ENCODE measurements around the gene ADRA2C. TPM values are rescaled to one million over a fixed set of nuclear protein-coding genes. Genes with fewer than 3 reads are reported as not detected.

The ADRA2C gene
- total and polyA plus RNA-seq, 2 of the 13 experiments (the other 11 are each of a cell fraction or from before 2014, with no cell fraction given), result 15.4 to 69.7 TPM

- TF ChIP-seq ZNF512B (CRISPR knock-in tag; IDR thresholded peaks at IDR 0.05; ENCODE audit: borderline replicate concordance) (no peak), SPEN (CRISPR knock-in tag; IDR thresholded peaks at IDR 0.05; ENCODE audit: low read depth) (no peak), MIXL1 (CRISPR knock-in tag; IDR thresholded peaks at IDR 0.05) (no peak), ZNF629 (CRISPR knock-in tag; conservative IDR thresholded peaks at IDR 0.05) (peak; percentile 91), ZNF12 (CRISPR knock-in tag; IDR thresholded peaks at IDR 0.05) (no peak), ZNF609 (CRISPR knock-in tag; IDR thresholded peaks at IDR 0.05; ENCODE audit: borderline replicate concordance) (no peak), ZNF460 (CRISPR knock-in tag; IDR thresholded peaks at IDR 0.05; ENCODE audit: borderline replicate concordance) (no peak), SMAD3 (CRISPR knock-in tag; IDR thresholded peaks at IDR 0.05) (no peak), RELA (CRISPR knock-in tag; IDR thresholded peaks at IDR 0.05) (no peak), SOX5 (CRISPR knock-in tag; IDR thresholded peaks at IDR 0.05; ENCODE audit: borderline replicate concordance) (no peak), DDIT3 (CRISPR knock-in tag; IDR thresholded peaks at IDR 0.05) (no peak), ZNF577 (CRISPR knock-in tag; IDR thresholded peaks at IDR 0.05; ENCODE audit: borderline replicate concordance, low read depth) (no peak), CBX2 (IDR thresholded peaks at IDR 0.05; ENCODE audit: low read depth, low read length) (no peak), CBX2 (CRISPR knock-in tag; IDR thresholded peaks at IDR 0.05; ENCODE audit: low read depth) (0 out of 2 replicates have a peak, but pooled peaks have one; percentile 43), ZNF530 (CRISPR knock-in tag; IDR thresholded peaks at IDR 0.05; ENCODE audit: low read depth) (no peak), ZNF775 (CRISPR knock-in tag; IDR thresholded peaks at IDR 0.05; ENCODE audit: borderline replicate concordance) (no peak), ZBTB43 (CRISPR knock-in tag; conservative IDR thresholded peaks at IDR 0.05) (no peak), SMYD3 (CRISPR knock-in tag; IDR thresholded peaks at IDR 0.05) (no peak), ZBTB20 (CRISPR knock-in tag; IDR thresholded peaks at IDR 0.05; ENCODE audit: borderline replicate concordance, low read depth) (no peak), PCBP2 (optimal IDR thresholded peaks at IDR 0.05; ENCODE audit: low read depth, low read length, poor library complexity, severe bottlenecking) (no peak), KMT2B (CRISPR knock-in tag; IDR thresholded peaks at IDR 0.05) (no peak)
These were observed 16.1 kb downstream of the ADRA2C start (continued) for GRCh38 chr4:3781997-3782930.

All from HepG2 (cell line).